CD4-positive, alpha-beta T cell treated with Interferon alpha-2 for 1 hour (primary cell): ENCODE results near the gene SCARB1.

Experiments
- DNase-seq, 2 donors: peaks; one replicate each; pipeline ENCODE4 v3.0.0-alpha.2; 2020 to 2022

SCARB1 gene

DNA sequence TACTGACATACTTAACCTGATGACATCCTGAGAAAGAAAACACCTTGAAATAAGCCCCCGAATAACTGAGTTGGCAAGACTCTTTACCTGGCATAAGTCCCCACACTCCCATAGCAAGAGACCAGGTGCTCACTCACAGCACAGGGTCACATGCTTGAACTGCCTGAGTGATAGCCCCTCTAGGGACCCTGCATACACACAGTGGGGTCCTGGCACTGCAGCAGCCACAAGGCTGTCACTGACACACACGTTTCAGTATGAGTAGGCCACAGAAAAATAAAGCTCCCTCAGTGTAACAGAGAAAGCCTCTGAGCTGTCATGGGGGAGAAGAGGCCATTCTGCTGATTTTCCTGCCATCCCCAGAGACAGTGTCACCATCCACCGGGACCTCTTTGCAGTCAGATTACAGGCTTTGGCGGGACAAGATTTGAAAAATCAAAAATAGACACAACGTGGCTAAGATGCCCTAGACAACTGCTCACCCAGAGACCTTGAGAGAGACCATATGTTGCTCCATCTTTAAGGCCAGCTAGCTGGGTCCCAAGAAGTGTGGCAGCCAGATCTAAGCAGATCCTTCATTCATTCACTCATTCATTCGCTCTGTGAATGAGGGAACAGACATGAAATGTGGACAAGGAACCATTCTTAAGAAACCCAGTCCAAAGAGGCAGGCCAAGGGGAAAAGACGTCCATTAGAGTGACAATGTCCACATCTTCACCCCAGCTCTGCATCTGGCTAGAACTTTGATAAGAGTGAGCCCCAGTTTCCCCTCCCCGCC, 1.6 kb downstream of the SCARB1 start:
- no peak for DNase-seq

DNA sequence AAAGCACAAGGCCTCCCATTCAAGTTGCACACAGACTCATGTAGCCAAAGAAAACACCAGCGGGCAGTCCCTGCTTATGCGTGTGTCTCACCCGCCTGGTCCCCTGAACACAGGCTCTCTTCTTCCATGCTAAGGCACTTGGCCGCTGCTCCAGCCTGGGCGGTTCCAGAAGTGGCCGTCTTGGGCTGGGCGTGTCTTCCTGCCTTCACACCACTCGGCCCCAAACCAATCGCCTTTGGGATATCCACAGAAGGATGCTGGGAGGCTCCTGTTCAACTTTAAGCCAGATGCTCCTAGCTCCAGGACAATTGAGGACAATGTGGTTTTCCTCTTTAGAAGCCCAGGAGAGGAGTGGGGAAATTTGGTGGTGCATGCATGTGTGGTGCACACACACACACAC, 2.2 kb downstream of the SCARB1 start:
- DNase-seq = no peak

DNA sequence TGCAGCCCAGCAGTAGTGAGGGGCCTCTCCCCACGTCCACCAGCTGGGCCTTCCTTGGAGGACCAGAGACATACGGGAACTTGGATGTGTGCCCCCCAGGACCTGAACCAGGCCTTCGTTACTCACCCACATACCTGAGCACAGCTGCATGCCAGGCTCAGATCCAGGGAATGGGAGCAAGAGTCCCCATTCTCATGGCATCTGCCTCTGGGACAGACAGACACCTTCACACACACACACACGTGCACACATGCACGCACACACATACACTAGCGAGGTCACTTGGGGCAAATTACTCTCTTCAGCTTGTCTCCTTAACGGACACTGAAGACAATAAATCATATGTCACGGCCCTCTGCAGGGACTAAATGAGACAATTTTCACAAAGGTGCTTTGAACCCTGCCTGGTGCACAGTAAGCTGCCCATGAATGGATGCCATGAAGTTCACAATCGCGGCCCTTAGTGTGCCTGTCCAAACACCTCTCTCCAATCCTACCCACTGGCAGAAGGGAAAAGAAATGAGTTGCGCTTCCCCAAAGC, 5.7 kb downstream of the SCARB1 start:
- DNase-seq = no peak

DNA sequence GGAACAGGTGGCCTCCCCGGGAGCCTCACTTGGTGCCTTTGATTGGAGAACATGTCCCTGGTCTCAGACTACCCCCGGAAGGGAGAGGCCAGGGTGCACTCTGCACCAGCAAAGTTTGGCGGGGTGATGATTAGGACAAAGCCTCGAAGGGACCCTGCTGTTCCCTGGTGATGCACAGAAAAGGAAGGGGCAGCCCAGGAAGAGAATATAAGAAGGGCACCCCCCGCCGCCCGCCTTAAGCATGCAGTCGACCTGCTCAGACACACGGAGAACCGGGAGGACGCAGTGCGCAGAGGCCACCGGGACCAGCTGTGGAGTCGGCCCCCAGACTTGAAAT, 6.9 kb downstream of the SCARB1 start:
- DNase-seq = no peak

DNA sequence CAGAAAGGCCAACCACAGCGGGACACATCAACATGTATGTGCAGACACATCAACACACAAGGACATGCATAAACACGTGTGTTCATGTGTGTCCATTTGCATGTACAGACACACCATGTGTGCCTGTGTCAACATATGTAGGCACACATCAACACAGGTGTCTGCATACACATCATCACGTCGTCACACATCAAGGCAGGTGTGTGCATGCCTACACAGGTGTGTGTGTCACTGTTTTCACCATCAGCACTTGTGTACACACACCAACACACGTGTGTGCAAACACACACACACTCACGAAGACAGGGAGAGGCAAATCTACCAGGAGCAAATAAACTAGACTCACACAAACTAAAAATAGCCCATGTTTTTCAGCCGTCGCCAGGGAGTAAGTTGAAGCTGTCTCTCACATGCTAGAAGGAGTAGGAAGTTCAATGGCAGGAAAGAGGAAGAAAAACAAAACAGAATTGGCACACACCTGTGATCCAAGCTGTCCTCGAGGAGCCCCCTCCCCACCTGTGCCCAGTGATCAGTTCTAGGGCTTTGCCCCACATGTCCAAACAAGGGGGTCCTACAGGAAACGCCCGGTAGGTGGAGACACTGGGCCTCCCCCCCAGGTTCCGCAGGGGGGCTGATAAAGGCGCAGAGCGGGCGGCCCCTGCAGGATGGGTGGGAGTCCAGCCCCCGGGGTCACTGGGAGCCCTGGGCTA, 7.4 kb downstream of the SCARB1 start:
- DNase-seq = no peak

DNA sequence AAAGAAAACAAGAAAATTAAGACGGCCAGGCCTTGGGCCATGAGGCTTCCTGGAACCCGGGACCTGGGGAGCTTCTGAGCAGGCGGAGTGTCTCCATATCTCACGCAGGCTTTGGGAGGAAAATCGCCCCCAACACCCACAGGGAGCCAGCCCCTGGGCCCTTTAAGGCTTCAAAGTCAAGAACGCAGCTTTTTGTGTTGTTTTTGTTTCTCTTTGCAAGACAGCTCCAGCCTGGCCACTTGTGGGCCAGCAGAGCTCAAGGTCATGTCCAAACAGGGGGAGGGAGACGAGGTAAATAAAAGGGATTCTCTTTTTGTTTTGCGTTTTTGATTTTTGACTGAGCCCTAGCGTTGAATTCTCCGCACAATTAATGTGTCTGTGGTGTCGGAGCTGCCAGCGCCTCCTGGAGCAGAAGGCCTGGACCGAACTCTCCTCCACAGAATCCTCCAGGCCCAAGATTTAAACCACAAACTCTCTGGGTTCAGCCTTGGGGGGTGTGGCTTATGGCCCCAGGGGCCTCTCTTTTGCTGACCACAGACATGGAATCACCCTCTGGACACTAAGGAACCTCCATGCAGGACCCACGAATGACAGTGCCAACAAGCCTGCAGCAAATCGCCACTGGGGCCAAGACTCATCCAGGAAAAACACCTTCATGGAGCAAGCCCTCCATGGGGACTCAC, 8.2 kb downstream of the SCARB1 start:
- DNase-seq = no peak

DNA sequence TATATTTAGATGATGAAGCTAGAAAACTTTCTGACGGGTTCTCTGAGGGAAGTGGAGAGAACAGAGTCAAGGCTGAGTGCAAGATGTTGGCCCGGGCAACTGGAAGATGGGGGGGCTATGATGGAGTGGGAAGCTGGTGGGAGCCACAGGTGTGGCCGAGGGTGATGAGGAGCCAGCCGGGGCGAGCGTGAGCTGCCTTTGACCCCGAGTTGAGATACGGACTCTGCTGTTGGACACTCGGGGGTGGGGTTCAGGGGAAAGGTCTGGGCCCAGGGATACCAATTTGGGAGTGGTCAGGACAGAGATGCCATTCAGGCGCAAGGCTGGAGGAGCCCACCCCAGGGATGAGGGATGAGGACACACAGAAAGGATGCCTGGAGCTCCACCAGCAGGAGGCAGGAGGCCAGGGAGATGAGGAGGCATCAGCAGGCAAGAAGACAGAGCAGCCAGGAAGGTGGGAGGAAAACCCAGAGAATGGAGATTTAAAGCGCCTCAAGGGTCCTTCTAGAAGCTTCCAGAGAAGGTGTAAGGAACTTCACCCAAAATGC, 9.0 kb downstream of the SCARB1 start:
- DNase-seq = no peak

DNA sequence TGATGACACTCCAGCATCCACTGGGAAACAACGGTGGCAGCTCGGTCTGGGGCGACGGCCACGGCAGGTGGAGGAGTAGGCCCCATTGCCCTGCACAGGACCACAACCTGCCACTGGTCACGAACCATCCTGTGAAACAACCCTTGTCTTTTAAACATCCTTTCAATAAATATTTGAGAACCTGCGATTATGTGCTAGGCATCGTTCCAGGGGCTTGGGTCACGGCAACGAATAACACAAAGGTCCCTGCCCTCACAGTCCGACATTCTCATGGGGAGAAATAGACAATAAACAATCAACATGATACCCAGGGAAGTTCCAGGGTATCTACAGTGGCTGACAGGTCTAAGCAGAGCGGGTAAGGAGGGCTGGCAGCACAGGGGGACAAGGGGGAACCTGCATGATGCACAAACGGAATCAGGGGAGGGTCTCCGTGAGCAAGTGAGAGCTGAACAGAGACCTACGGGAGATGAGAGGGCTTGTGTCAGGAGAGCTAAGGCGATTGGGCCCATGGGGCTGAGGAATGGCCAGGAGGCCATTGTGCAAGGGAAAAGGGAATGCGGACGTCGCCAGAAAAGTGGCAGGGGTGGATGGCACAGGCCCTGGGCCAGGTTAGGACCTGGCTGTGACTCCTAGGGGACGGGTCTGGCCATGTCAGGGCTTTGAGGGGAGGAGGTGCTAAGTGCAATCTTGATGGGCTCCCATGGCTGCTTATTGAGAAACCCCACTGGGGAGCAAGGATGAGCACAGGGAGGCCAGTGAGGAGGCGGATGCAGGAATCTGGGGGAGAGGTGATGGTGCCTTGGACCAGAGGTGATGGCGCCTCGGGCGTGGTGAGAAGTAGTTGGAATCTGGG, 9.7 kb downstream of the SCARB1 start:
- no peak for DNase-seq

DNA sequence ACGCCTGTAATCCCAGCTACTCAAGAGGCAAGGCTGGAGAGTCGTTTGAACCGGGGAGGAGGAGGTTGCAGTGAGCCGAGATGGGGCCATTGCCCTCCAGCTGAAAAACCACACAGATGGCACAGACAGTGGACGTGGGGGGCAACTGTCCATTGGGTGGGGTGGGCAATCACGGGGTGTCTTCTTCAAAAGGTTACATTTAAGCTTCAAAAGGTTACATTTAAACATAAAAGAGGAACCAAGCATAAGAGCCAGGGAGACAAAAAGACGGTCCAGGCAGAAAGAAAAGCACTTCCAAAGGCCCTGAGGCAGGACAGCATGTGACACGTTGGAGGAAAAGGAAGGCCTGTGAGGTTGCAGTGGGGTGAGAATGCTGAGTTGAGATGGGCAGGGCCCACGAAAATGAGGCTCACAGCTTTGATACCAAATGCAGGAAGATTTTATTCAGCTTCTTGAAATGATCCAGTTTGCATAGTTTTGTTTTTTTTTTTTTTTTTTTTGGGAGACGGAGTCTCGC, 10.7 kb downstream of the SCARB1 start:
- no peak for DNase-seq

DNA sequence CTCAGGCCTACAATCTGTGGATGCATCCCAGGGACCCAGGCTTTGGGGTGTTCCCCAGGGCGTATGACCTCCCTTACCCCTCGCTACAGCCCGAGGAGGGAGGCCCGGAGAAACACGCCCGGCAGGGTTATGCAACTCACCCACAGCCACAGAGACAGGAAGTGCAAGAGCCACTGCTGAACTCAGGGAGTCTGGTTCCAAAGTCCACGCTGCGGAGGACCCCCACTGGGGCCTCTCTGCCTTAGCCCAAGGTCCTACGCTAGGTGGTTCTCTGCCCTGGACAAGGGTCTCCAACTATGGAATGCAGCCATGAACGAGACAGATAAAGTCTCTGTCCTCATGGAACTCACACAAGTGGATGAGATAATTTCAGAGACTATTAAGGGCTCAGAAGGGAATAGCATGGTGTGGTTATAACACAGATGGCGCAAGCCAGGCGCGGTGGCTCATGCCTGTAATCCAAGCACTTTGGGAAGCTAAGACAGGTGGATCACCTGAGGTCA, 11.3 kb downstream of the SCARB1 start:
- DNase-seq = peak; percentile 14 to 51

DNA sequence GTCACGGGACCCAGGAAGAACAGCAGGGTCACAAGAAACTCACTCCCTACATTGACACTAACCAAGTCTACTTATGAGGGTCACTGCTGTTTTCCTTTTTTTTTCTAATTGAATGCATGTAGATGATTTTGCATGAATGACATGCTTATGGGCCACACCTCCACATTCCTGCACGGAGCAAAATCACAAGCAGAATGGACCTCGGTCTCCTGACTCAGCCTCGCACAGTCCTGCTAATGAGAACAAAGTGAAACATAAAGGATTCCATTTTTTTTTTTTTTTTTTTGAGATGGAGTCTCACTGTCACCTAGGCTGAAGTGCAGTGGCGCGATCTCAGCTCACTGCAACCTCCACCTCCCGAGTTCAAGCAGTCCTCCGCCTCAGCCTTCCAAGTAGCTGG, 12.3 kb downstream of the SCARB1 start:
- DNase-seq = no peak

DNA sequence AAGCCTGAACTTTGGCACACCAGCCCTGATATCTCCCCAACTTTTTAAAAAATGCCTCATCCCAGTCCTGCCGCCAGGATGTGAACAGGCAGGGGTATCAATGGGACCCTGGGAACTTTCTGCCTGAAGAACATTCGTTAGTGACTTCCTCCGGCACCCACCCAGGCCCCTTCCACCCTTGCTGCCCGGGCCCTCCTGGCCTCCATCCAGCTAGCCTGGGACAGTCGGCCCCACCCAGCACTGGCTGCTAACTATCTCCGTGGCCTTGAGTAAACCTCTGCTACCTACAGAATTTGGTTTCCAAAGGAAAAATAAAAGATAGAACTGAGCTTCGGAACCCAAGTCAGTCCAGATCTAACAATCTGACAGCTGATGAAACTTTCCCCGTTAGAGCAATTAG, 14.3 kb downstream of the SCARB1 start:
- DNase-seq = no peak

DNA sequence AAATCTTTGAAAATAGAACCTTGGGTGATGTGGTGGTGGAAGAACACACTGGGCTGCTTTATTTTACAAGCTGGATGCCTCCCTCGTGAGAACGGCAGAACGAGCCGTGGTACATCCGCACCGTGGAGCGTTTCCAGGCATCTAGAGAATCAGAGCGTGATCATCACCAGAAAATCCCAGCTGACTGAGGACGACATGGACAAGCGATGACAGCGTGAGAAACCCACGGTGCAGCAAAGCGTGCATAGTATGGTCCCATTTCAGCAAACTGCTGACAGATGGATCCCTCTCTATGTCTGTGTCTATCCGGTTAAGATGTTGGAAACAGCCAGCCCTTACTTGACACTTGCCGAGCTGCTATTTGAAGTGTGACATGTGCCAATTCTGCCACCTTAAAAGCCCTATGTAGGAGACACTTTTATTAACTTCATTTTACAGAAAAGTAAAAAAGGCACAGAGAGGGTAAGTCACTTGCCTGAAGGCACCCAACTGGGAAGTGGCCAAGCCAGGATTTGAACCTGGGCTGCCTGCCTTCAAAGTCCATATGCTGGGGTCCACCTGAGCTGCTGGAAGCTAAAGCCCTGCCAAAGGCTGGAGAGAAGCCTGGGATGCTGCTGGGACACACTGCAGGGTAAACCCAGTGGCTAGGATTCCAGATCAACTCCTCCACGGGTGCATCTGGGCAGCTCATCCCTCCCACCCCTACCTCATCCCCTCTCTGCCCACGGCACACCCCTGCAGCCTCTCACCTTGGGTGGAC, 14.9 kb downstream of the SCARB1 start:
- DNase-seq = no peak

DNA sequence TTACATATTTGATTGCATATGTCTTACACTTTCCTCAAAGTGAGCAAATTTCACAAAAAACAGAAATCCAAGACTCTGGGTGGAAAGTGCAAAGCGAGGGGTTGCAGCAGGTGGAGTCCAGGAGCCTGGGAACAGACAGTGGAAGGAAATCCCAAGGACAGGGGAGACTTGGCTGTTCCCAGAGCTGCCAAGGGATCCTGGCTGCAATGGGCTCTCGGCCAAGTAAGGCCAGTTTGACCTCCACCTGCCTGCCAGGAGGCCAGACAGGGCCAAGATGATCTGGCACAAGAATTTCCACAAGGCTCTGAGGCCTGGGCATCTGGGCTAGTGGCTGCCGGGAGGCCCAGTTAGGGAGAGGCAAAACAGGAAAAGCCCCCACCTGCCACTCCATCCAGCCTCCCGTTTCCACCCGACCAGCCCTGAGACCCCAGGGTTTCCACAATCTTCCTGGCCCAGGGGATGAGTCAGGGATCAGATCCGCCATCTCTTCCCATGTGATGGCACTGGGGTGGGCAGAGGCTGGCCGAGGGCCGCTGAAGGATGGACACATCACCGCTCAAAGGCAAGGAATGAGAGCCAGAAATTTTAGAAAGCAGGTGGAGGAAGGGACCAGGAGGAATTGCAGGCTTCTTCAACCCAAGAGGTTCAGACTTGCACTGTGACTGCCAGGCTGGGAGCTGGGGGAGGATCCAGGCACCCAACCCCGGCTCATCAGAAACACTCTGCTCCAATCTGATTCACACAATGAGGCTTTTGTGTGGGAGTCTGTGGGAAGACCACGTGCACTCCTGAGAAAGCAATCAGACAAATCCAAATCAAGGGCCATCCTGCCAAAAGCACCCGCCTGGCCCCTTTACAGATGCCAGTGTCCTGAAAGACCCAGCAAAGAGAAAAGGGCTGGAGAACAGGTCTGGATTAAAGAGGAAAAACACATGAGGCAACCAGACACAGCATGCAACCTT, 16.3 kb downstream of the SCARB1 start:
- no peak for DNase-seq

DNA sequence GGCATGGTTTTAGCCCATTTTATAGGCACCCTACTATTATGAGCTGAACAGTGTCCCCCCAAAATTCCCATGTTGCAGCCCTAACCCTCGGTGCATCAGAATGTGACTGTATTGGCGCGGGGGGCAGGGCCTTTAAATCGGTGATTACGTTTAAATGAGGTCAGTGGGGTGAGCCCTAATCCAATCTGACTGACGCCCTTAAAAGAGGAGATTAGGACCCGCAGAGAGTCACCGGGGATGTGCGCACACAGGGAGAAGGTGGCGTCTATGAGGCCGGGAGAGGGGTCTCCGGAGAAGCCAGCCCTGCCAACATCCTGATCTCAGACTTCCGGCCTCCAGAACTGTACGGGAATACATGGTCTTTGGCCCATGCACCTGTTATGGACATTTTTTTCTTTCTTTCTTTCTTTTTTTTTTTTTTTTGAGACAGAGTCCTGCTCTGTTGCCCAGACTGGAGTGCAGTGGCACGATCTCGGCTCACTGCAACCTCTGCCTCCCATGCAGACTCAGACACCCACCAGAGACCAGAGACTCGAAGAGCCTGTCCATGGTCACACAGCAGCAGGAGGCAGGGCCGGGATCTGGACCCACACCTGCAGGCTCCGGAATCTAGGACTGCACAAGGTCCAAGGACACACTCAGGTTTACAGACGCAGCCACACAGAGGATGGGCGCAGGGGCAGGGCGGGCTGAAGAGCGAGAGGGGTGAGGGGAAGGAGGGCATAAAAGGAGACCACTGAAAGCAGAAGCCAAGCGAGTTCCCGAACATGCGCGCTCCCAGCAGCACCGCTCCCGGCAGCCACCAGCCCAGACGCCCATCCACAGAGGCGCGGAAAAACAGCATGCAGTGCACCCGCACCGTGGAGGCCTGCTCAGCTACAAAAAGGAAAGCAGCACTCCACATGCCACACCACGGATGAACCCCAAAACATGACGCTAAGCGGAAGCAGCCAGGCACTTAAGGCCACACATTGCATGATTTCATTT, 19.0 kb downstream of the SCARB1 start:
- DNase-seq = no peak

DNA sequence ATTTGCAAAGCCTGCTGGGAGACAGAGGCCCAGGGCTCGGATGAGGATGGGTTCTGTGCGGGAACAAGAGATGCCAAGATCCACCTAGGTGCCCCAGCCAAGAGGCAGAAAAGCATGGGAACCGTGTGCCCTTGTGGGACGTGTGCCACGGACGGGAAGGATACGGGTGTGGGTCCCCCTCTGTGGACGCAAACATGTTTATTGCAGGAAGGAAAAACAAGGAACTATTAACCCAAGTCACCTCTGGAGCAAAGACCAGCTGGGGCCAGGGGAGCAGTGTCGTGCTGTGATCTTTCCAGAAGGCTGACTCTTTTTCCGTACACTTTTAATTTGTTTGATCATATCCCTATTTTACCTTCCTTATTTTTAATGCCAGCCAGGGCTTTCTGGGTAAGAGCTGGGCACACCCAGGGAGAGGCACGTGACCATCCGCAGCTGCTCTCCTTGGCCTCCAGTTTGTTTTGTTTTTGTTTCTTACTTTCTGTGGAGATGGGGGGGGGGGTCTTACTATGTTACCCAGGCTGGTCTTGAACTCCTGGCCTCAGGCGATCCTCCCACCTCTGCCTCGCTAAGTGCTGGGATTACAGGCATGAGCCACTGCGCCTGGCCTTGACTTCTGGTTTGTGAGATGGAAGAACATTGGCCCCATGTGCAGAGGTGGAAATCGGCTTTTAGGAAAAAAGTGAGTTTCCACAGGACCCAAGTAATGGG, 20.7 kb downstream of the SCARB1 start:
- no peak for DNase-seq

DNA sequence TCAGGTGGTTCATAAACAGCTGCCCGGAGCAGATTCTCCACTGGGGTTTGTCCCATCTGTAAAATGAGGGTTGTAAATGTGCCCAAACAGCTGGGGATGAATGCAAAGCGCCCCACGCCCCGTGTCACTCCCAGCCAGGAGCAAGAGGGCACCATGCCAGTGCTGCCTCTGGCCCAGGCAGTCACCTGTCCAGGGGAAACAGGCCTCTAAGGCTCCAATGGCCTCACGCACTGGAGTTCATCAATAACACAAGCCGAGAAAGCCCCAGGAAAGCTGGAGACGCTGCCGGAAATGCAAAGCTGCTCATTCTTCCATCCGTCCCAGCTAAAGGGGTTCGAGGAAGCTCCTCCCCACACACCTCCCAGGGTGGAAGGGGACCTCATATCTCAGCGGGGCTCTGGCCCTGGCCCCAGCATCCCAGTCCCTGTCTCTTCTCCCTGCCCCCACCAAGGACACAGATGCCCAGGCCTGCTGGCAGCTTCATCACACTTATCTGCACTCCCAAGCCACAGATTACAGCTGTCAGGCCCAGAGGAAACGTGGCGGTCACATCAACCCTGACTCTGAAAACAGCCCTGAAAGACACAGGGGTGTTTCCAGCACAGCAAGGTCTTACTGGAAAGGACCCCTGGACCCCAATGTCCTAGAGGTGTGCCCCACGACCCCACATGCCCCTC, 21.5 kb downstream of the SCARB1 start:
- no peak for DNase-seq

DNA sequence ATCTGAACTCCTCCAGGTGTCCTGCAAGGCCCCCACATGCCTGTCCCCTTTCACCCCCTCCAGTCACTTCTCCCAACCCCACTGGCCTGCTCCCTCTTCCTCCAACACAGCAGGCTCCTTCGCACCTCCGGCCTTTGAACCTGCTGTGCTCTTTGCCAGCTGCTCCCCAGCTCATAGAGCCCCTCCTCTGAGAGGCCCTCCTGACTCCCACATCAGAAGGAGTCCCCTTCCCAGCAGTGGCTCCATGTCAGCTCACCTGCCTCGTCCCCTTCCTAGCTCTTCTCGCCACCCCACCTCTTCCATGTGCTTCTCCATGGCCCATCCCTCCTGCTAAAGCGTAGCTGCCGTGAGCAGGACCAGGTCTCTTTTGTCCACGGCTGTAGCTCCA, 22.1 kb downstream of the SCARB1 start:
- no peak for DNase-seq
